Calu3 (cell line): ENCODE data around the gene IGFBP6. TPM values are rescaled to one million over a fixed set of nuclear protein-coding genes. Genes with fewer than 3 reads are reported as not detected.
A peak's percentile ranks its signal among the peaks of the same experiment; 100 is the strongest.

Experiments
- BruUV-seq: library from RNA; stranded (reverse); fragments of 400-500 nt; replicated peaks from 2 replicates; lab custom pipeline; 2021; lab: Mats Ljungman, UMichigan
- CTCF ChIA-PET: fragments of 300-600 bp; sonication (Branson Sonifier 250); formaldehyde crosslinking; loops from one replicate; lab custom pipeline; 2022; ENCODE audit warnings: antibody characterized with exemption; lab: Charles Lee
- DNase-seq: peaks from one replicate; pipeline ENCODE4 v3.0.0; 2022
- H3K27ac Mint-ChIP-seq: one replicate; pipeline ENCODE4 v1.8.0; 2022; ENCODE audit warnings: mixed read lengths; ENCODE audit not compliant: unreplicated experiment
- H3K27me3 Mint-ChIP-seq: one replicate; pipeline ENCODE4 v1.8.0; 2022; ENCODE audit warnings: mixed read lengths; ENCODE audit not compliant: unreplicated experiment
- H3K36me3 Mint-ChIP-seq: one replicate; pipeline ENCODE4 v1.8.0; 2022; ENCODE audit warnings: mild to moderate bottlenecking, moderate library complexity, mixed read lengths; ENCODE audit not compliant: insufficient read depth, unreplicated experiment
- H3K4me1 Mint-ChIP-seq: one replicate; pipeline ENCODE4 v1.8.0; 2022; ENCODE audit warnings: mild to moderate bottlenecking, low read depth, mixed read lengths; ENCODE audit not compliant: unreplicated experiment
- H3K4me3 Mint-ChIP-seq: one replicate; pipeline ENCODE4 v1.8.0; 2022; ENCODE audit warnings: mild to moderate bottlenecking, low read depth, moderate library complexity, mixed read lengths; ENCODE audit not compliant: unreplicated experiment
- H3K9me3 Mint-ChIP-seq: one replicate; pipeline ENCODE4 v1.8.0; 2022; ENCODE audit warnings: low read depth, mixed read lengths; ENCODE audit not compliant: unreplicated experiment
- intact Hi-C: fragments of 100-400 bp; cut with micrococcal nuclease; formaldehyde crosslinking; loops from one replicate; pipeline ENCODE4 v1.10.0; 2022; ENCODE audit not compliant: unreplicated experiment
- total RNA-seq: library from RNA; stranded (reverse); gene quantifications from 2 replicates; pipeline ENCODE4 v1.2.3, GENCODE V29; 2022
- TF ChIP-seq, protein P1 (sequence below): fragments of 200-600 bp; IDR thresholded peaks from one replicate; pipeline ENCODE4 v1.8.0; 2022; ENCODE audit warnings: antibody characterized with exemption; ENCODE audit not compliant: unreplicated experiment

The IGFBP6 gene
- total RNA-seq, 1 experiment from 2014 or later: 25.4 TPM

DNA sequence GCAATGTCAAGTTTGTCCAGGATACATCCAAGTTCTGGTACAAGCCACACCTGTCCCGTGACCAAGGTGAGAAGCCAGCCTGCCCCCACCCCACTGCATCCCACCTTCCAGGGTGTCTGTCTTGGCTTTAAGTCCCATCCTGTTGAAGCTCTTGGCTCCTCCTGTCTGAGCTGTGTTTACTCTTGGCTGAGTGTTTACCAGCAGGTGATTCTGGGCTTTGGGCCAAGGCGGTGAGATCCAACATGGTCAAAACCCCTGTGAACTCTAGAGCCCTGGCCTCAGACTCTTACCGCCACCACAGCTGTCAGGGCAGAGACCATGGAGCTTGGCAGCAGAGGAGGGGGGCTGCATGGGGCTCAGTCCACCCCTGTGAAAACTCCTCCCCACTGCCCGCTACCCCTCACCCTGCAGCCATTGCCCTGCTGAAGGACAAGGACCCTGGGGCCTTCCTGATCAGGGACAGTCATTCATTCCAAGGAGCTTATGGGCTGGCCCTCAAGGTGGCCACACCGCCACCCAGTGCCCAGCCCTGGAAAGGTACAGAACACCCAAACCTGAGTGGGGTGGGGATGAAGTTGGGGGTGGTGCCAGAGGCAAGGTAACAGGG is 36.0 kb upstream of the IGFBP6 start:
- Mint-ChIP-seq H3K27me3 (peaks cover 21% of the 10 kb centered on the region), H3K36me3 (peaks cover 23% of the 10 kb centered on the region), H3K9me3 (no peaks in the 10 kb centered on the region), H3K27ac (peak overlapping the region; percentile 61), H3K4me3 (no peak overlapping the region), H3K4me1 (peaks cover 22% of the 10 kb centered on the region)
- TF ChIP-seq, protein P1, sequence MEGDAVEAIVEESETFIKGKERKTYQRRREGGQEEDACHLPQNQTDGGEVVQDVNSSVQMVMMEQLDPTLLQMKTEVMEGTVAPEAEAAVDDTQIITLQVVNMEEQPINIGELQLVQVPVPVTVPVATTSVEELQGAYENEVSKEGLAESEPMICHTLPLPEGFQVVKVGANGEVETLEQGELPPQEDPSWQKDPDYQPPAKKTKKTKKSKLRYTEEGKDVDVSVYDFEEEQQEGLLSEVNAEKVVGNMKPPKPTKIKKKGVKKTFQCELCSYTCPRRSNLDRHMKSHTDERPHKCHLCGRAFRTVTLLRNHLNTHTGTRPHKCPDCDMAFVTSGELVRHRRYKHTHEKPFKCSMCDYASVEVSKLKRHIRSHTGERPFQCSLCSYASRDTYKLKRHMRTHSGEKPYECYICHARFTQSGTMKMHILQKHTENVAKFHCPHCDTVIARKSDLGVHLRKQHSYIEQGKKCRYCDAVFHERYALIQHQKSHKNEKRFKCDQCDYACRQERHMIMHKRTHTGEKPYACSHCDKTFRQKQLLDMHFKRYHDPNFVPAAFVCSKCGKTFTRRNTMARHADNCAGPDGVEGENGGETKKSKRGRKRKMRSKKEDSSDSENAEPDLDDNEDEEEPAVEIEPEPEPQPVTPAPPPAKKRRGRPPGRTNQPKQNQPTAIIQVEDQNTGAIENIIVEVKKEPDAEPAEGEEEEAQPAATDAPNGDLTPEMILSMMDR: no peak
- intact Hi-C loops: no loop called here
- CTCF ChIA-PET: interaction anchor here (0.6 to 1.6 kb wide), 7 partner anchors 13 to 1169 kb away, joined by 3 to 7 read pairs (median 4); no protein-coding TSS in a partner anchor
- peak; percentile 63 for DNase-seq
- no TSS peak for BruUV-seq

DNA sequence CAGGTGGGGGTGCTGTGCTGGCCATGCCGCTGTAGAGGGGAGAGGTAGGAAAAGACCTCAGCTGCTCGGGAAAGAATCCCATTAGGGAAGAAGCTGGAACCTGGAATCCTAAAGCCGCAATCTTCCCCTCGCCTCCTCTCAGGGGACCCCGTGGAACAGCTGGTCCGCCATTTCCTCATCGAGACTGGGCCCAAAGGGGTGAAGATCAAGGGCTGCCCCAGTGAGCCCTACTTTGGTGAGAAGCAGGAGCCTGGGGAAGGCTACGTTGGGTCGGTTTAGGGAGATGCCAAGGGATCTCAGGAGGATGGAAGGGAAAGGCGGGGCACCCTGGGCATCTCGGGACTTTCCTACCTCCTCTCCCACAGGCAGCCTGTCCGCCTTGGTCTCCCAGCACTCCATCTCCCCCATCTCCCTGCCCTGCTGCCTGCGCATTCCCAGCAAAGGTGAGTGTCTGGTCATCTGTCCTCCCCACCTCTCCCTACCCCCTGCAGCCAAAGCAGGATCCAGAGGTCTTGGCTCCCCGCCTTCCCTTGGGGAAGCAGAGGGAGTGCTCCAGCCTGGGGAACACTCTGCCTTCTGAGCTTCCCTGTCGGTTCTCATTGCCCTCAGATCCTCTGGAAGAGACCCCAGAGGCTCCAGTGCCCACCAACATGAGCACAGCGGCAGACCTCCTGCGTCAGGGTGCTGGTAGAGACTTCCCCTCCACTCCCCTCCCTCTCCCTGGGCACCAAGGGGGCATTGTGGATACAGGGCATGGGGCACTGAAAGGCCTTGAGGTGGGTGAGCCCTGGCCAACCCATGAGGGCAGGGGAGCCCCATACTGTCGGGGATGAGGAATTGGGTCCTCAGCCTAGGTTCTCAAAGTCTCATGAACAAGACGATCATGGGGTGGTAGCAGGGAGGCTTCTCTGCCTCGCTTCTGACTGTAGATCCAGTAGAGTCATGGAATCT is 35.2 kb upstream of the IGFBP6 start:
- Mint-ChIP-seq H3K4me1 (peaks cover 24% of the 10 kb centered on the region), H3K9me3 (no peaks in the 10 kb centered on the region), H3K27me3 (peaks cover 13% of the 10 kb centered on the region), H3K27ac (peak overlapping the region; percentile 61), H3K4me3 (no peak overlapping the region), H3K36me3 (peaks cover 23% of the 10 kb centered on the region)
- no peak for DNase-seq
- TF ChIP-seq, protein P1: no peak
- BruUV-seq: no TSS peak
- CTCF ChIA-PET: interaction anchor here (0.6 to 1.6 kb wide), 7 partner anchors 13 to 1170 kb away, joined by 3 to 7 read pairs (median 4); no protein-coding TSS in a partner anchor
- intact Hi-C loops: no loop called here

DNA sequence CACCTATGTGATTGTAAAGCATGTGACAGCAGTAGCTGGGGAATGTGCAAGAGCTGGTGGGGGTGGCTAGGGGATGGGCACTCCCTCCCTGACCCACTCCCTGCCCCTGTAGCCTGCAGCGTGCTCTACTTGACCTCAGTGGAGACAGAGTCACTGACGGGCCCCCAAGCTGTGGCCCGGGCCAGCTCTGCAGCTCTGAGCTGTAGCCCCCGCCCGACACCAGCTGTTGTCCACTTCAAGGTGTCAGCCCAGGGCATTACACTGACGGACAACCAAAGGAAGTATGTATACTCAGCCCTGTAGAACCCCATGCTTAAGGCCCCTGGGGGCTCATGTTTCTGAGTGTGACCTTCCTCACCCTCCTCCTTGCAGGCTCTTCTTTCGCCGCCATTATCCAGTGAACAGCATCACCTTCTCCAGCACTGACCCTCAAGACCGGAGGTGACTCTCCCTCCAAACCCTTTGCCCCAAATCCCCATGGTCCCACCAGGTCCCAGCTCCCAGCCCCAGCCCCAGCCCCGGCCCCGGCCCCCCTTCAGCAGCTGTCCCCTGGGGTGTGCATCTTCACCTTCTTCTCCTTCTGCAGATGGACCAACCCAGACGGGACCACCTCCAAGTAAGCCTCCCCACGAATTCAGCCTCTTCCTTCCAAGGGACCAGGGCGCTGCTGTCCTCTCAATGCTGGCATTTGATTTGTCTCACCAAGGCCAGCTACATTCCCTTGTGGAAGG is 34.3 kb upstream of the IGFBP6 start:
- TF ChIP-seq, protein P1: no peak
- intact Hi-C loops: no loop called here
- Mint-ChIP-seq H3K36me3 (peaks cover 23% of the 10 kb centered on the region), H3K27ac (no peak overlapping the region), H3K4me1 (peaks cover 24% of the 10 kb centered on the region), H3K9me3 (no peaks in the 10 kb centered on the region), H3K4me3 (no peak overlapping the region), H3K27me3 (peaks cover 4% of the 10 kb centered on the region)
- BruUV-seq: no TSS peak
- DNase-seq: no peak
- CTCF ChIA-PET: interaction anchor here (1.6 kb wide), 1 partner anchor 8 kb away, joined by 3 read pairs; no protein-coding TSS in a partner anchor
